Dedifferentiated amniotic fluid mesenchymal stem cell (primary cell): ENCODE results near the gene SH3PXD2A.
"Not testable (repeated sequence)": the region's sequence is repeated elsewhere in the genome, so short reads cannot be mapped to it uniquely, and the experiment has no call there.

Experiments used
- DNase-seq: peaks from one replicate; pipeline ENCODE4 v3.0.0-alpha.2; 2016; ENCODE audit errors: extremely low spot score

Gene SH3PXD2A

GRCh38 chr10:103767756-103768155, 87.6 kb downstream of the SH3PXD2A start:
- no peak for DNase-seq

GRCh38 chr10:103766751-103767505, 88.4 kb downstream of the SH3PXD2A start:
- no peak for DNase-seq

GRCh38 chr10:103765981-103766380, 89.4 kb downstream of the SH3PXD2A start:
- DNase-seq: no peak

- DNase-seq: no peak
Observed at GRCh38 chr10:103765168-103765567, 90.2 kb downstream of the SH3PXD2A start.

- DNase-seq: no peak
Observed at GRCh38 chr10:103764296-103765088, 90.9 kb downstream of the SH3PXD2A start.

GRCh38 chr10:103763374-103764202, 91.8 kb downstream of the SH3PXD2A start:
- no peak for DNase-seq

- no peak for DNase-seq
Observed at GRCh38 chr10:103762916-103763315, 92.5 kb downstream of the SH3PXD2A start.

- no peak for DNase-seq
Observed at GRCh38 chr10:103762162-103762561, 93.2 kb downstream of the SH3PXD2A start.

- no peak for DNase-seq
Observed at GRCh38 chr10:103761075-103761920, 94.1 kb downstream of the SH3PXD2A start.

- not testable (repeated sequence) for DNase-seq
Observed at GRCh38 chr10:103760233-103760632, 95.1 kb downstream of the SH3PXD2A start.

GRCh38 chr10:103759100-103759781, 96.1 kb downstream of the SH3PXD2A start:
- DNase-seq: peak; percentile 62

GRCh38 chr10:103758294-103758681, 97.1 kb downstream of the SH3PXD2A start:
- DNase-seq: no peak

- no peak for DNase-seq
Observed at GRCh38 chr10:103757531-103758293, 97.7 kb downstream of the SH3PXD2A start.

GRCh38 chr10:103756277-103756869, 99.0 kb downstream of the SH3PXD2A start:
- no peak for DNase-seq

GRCh38 chr10:103752680-103753248, 102.6 kb downstream of the SH3PXD2A start:
- DNase-seq: no peak

GRCh38 chr10:103751667-103752290, 103.6 kb downstream of the SH3PXD2A start:
- no peak for DNase-seq

- DNase-seq: no peak
Observed at GRCh38 chr10:103750836-103751235, 104.5 kb downstream of the SH3PXD2A start.

- no peak for DNase-seq
Observed at GRCh38 chr10:103749779-103750178, 105.6 kb downstream of the SH3PXD2A start.

GRCh38 chr10:103748020-103748419, 107.4 kb downstream of the SH3PXD2A start:
- no peak for DNase-seq
